GM13977 (cell line): Measurements from ENCODE around the gene NPAS3.

Experiments used
- DNase-seq: peaks from one replicate; pipeline ENCODE4 v3.0.0; 2012; ENCODE audit warnings: low spot score
- in situ Hi-C: fragments of 300-500 bp; cut with MboI; formaldehyde crosslinking; loops from one replicate; pipeline ENCODE4 v1.12.0; 2022; ENCODE audit warnings: low sequenced_read_pairs, low pct_unique_long_range_greater_than_20kb, mixed read lengths, inconsistent platforms; ENCODE audit not compliant: unreplicated experiment
- TF ChIP-seq, protein P1 (sequence below): IDR thresholded peaks from 2 replicates; pipeline ENCODE4 v1.5.1; 2012; ENCODE audit warnings: mild to moderate bottlenecking, control low read depth; ENCODE audit not compliant: insufficient read depth; ENCODE audit errors: extremely low read depth, missing control alignments

NPAS3 gene

GRCh38 chr14:33406766-33407165, 468.1 kb downstream of the NPAS3 start:
- no peak for DNase-seq
- in situ Hi-C loops: no loop called here
- TF ChIP-seq, protein P1, sequence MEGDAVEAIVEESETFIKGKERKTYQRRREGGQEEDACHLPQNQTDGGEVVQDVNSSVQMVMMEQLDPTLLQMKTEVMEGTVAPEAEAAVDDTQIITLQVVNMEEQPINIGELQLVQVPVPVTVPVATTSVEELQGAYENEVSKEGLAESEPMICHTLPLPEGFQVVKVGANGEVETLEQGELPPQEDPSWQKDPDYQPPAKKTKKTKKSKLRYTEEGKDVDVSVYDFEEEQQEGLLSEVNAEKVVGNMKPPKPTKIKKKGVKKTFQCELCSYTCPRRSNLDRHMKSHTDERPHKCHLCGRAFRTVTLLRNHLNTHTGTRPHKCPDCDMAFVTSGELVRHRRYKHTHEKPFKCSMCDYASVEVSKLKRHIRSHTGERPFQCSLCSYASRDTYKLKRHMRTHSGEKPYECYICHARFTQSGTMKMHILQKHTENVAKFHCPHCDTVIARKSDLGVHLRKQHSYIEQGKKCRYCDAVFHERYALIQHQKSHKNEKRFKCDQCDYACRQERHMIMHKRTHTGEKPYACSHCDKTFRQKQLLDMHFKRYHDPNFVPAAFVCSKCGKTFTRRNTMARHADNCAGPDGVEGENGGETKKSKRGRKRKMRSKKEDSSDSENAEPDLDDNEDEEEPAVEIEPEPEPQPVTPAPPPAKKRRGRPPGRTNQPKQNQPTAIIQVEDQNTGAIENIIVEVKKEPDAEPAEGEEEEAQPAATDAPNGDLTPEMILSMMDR: no peak

- DNase-seq: no peak
- TF ChIP-seq, protein P1: no peak
Observed at GRCh38 chr14:33408291-33408690, 469.6 kb downstream of the NPAS3 start.

GRCh38 chr14:33412450-33412849, 473.8 kb downstream of the NPAS3 start:
- TF ChIP-seq, protein P1: no peak
- in situ Hi-C loops: no loop called here

More at GRCh38 chr14:33408291-33408690, 469.6 kb downstream of the NPAS3 start:
- in situ Hi-C loops: no loop called here

GRCh38 chr14:33413381-33413780, 474.7 kb downstream of the NPAS3 start:
- no peak for DNase-seq
- in situ Hi-C loops: no loop called here
- TF ChIP-seq, protein P1: no peak

More at GRCh38 chr14:33412450-33412849, 473.8 kb downstream of the NPAS3 start:
- no peak for DNase-seq

GRCh38 chr14:33414041-33414440, 475.4 kb downstream of the NPAS3 start:
- no peak for DNase-seq
- TF ChIP-seq, protein P1: no peak
- in situ Hi-C loops: no loop called here

GRCh38 chr14:33420051-33420627, 481.5 kb downstream of the NPAS3 start:
- TF ChIP-seq, protein P1: no peak
- in situ Hi-C loops: no loop called here
- no peak for DNase-seq
